ENCODE results near the gene RTF2. TPM values are rescaled to one million over a fixed set of nuclear protein-coding genes. Genes with fewer than 3 reads are reported as not detected.

Gene RTF2
- polyA plus RNA-seq, 1 donor (not counting 4 experiments of a cell fraction or from before 2014, with no cell fraction given) = 63.4 TPM

DNA sequence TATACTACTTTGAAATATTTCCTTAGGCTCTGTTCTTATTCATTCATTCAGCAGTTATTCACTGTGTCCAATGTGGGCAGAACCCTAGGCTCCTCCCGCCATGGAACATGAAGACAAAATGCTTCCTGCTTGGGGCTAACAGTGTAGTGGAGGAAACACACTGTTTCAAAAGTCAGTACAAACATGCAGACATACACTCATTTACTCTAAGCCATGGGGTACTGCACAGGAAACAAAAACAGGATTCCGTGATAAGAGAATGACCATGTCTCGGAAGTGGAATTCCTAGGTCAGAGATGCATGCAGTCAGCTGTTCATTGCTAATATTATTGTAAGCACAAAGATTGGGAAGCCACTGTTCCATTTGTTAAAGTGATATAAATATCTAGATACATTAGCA is 37.7 kb downstream of the RTF2 start:
- no peak overlapping the region for H3K4me2 ChIP-seq (ENCODE audit: control insufficient read depth, extremely low read depth, insufficient read depth, low read depth, low read length)
- no peak for TF ChIP-seq EZH2 (IDR thresholded peaks at IDR 0.05; ENCODE audit: low read length)
- TF ChIP-seq, protein P1, sequence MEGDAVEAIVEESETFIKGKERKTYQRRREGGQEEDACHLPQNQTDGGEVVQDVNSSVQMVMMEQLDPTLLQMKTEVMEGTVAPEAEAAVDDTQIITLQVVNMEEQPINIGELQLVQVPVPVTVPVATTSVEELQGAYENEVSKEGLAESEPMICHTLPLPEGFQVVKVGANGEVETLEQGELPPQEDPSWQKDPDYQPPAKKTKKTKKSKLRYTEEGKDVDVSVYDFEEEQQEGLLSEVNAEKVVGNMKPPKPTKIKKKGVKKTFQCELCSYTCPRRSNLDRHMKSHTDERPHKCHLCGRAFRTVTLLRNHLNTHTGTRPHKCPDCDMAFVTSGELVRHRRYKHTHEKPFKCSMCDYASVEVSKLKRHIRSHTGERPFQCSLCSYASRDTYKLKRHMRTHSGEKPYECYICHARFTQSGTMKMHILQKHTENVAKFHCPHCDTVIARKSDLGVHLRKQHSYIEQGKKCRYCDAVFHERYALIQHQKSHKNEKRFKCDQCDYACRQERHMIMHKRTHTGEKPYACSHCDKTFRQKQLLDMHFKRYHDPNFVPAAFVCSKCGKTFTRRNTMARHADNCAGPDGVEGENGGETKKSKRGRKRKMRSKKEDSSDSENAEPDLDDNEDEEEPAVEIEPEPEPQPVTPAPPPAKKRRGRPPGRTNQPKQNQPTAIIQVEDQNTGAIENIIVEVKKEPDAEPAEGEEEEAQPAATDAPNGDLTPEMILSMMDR (optimal IDR thresholded peaks at IDR 0.05 in 1 of 3, IDR thresholded peaks at IDR 0.05 in 1 of 3, conservative IDR thresholded peaks at IDR 0.05 in 1 of 3; ENCODE audit: extremely low read depth in 1 of 3, insufficient read depth in 2 of 3, low read length in 3 of 3) = no peak
- no peak overlapping the region for H3K4me3 ChIP-seq (ENCODE audit: control insufficient read depth in 2 of 3, extremely low read depth in 1 of 3, insufficient read depth in 2 of 3, low read depth in 1 of 3, low read length in 3 of 3)
- no peak overlapping the region for H3K27ac ChIP-seq (ENCODE audit: control insufficient read depth, insufficient read depth, low read length)
- H3K36me3 ChIP-seq (ENCODE audit: control insufficient read depth in 2 of 2, extremely low read depth in 1 of 2, insufficient read depth in 2 of 2, low read length in 2 of 2) = peaks cover 3 to 10% of the 10 kb centered on the region in 2 experiments
- H3K27me3 ChIP-seq (ENCODE audit: control insufficient read depth, extremely low read depth, insufficient read depth, low read length) = no peaks in the 10 kb centered on the region
- peaks cover 2% of the 10 kb centered on the region for H3K9me1 ChIP-seq (ENCODE audit: control insufficient read depth, extremely low read depth, insufficient read depth, low read length)
- DNase-seq (ENCODE audit: low read depth, low spot score) = no peak
- no peak overlapping the region for H3K9ac ChIP-seq (ENCODE audit: control insufficient read depth, extremely low read depth, insufficient read depth, low read length)
- dilution Hi-C loops (cut with MboI; ENCODE audit: extremely low pct_ligation_motif_present, low sequenced_read_pairs) = no loop called here
- H3K79me2 ChIP-seq (ENCODE audit: control insufficient read depth, insufficient read depth, low read length) = peaks cover 2% of the 10 kb centered on the region
- H2AFZ ChIP-seq (ENCODE audit: control insufficient read depth, low read length) = no peak overlapping the region
- no peak for FAIRE-seq
- H4K20me1 ChIP-seq (ENCODE audit: control insufficient read depth, extremely low read depth, insufficient read depth, low read length) = no peaks in the 10 kb centered on the region
- H3K4me1 ChIP-seq (ENCODE audit: control insufficient read depth, extremely low read depth, insufficient read depth, low read length) = no peaks in the 10 kb centered on the region
- no peaks in the 10 kb centered on the region for H3K9me3 ChIP-seq (ENCODE audit: control insufficient read depth, low read depth, low read length)

DNA sequence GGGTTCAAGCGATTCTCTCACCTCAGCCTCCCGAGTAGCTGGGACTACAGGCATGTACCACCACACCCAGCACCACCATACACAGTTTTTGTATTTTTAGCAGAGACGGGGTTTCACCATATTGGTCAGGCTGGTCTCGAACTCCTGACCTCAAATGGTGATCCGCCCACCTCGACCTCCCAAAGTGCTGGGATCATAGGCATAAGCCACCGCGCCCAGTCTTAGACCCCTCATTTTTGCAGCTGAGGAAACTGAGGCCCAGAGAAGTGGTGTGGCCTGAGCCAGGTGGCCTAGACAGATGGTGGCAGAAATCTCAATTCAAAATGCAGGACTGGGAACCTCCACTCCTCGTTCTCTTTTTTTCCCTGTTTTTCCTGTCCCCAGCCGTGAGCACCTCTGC is 43.5 kb downstream of the RTF2 start:
- dilution Hi-C loops (cut with MboI; ENCODE audit: extremely low pct_ligation_motif_present, low sequenced_read_pairs) = no loop called here
- no peaks in the 10 kb centered on the region for H3K27me3 ChIP-seq (ENCODE audit: control insufficient read depth, extremely low read depth, insufficient read depth, low read length)
- DNase-seq (ENCODE audit: low read depth, low spot score) (no peak), FAIRE-seq (no peak)
- H3K4me2 ChIP-seq (ENCODE audit: control insufficient read depth, extremely low read depth, insufficient read depth, low read depth, low read length) = no peak overlapping the region
- H2AFZ ChIP-seq (ENCODE audit: control insufficient read depth, low read length) = no peak overlapping the region
- TF ChIP-seq, protein P1 (optimal IDR thresholded peaks at IDR 0.05 in 1 of 3, IDR thresholded peaks at IDR 0.05 in 1 of 3, conservative IDR thresholded peaks at IDR 0.05 in 1 of 3; ENCODE audit: extremely low read depth in 1 of 3, insufficient read depth in 2 of 3, low read length in 3 of 3) = no peak
- no peak for TF ChIP-seq EZH2 (IDR thresholded peaks at IDR 0.05; ENCODE audit: low read length)
- no peak overlapping the region for H3K4me3 ChIP-seq (ENCODE audit: control insufficient read depth in 2 of 3, extremely low read depth in 1 of 3, insufficient read depth in 2 of 3, low read depth in 1 of 3, low read length in 3 of 3)
- no peaks in the 10 kb centered on the region for H3K79me2 ChIP-seq (ENCODE audit: control insufficient read depth, insufficient read depth, low read length)
- H3K9me3 ChIP-seq (ENCODE audit: control insufficient read depth, low read depth, low read length) = no peaks in the 10 kb centered on the region
- H4K20me1 ChIP-seq (ENCODE audit: control insufficient read depth, extremely low read depth, insufficient read depth, low read length) = no peaks in the 10 kb centered on the region
- no peak overlapping the region for H3K27ac ChIP-seq (ENCODE audit: control insufficient read depth, insufficient read depth, low read length)
- no peaks in the 10 kb centered on the region for H3K9me1 ChIP-seq (ENCODE audit: control insufficient read depth, extremely low read depth, insufficient read depth, low read length)
- H3K36me3 ChIP-seq (ENCODE audit: control insufficient read depth in 2 of 2, extremely low read depth in 1 of 2, insufficient read depth in 2 of 2, low read length in 2 of 2) = peaks cover 0 to 11% of the 10 kb centered on the region in 2 experiments
- H3K9ac ChIP-seq (ENCODE audit: control insufficient read depth, extremely low read depth, insufficient read depth, low read length) = no peak overlapping the region
- H3K4me1 ChIP-seq (ENCODE audit: control insufficient read depth, extremely low read depth, insufficient read depth, low read length) = no peaks in the 10 kb centered on the region
